H1 (cell line): ENCODE data around the gene HTR2B. TPM values are rescaled to one million over a fixed set of nuclear protein-coding genes. Genes with fewer than 3 reads are reported as not detected.

Source experiments
- CTCF ChIA-PET: fragments of 300-600 bp; sonication (Branson Sonifier 250); formaldehyde crosslinking; loops from one replicate; lab custom pipeline; 2021; ENCODE audit not compliant: partially characterized antibody; lab: Charles Lee
- POLR2A ChIA-PET: fragments of 300-600 bp; sonication (Branson Sonifier 250); formaldehyde crosslinking; loops from one replicate; lab custom pipeline; 2021; ENCODE audit warnings: inconsistent platforms; ENCODE audit not compliant: partially characterized antibody; lab: Charles Lee
- DNase-seq, 2 experiments: peaks; one replicate each; pipeline versions ENCODE4 v3.0.0 to v3.0.0-alpha.2; 2010 to 2022; ENCODE audit warnings: low spot score in 2 of 2, low read depth in 1 of 2, mixed read lengths in 1 of 2
- FAIRE-seq: peaks from 2 replicates; lab custom pipeline; 2011; peaks lifted over from hg19 to GRCh38; lab: Jason Lieb, UNC
- H2AFZ ChIP-seq: 2 replicates; pipeline ENCODE4 v1.8.1; 2012; ENCODE audit warnings: low read length, inconsistent platforms
- H2AK5ac ChIP-seq: 2 replicates; pipeline ENCODE4 v1.6.1; 2013; ENCODE audit warnings: low read depth, low read length
- H2BK120ac ChIP-seq: replicated peaks from 2 replicates; pipeline ENCODE3; 2013; ENCODE audit warnings: low read depth, low read length, inconsistent platforms
- H2BK12ac ChIP-seq: 2 replicates; pipeline ENCODE4 v1.6.1; 2013; ENCODE audit warnings: low read depth, low read length
- H2BK15ac ChIP-seq: 2 replicates; pipeline ENCODE4 v1.6.1; 2013; ENCODE audit warnings: low read length
- H2BK20ac ChIP-seq: 2 replicates; pipeline ENCODE4 v1.6.1; 2013; ENCODE audit warnings: low read length
- H2BK5ac ChIP-seq: 2 replicates; pipeline ENCODE4 v1.6.1; 2013; ENCODE audit warnings: low read depth, low read length
- H3K14ac ChIP-seq: 2 replicates; pipeline ENCODE4 v1.6.1; 2013; ENCODE audit warnings: inconsistent platforms; ENCODE audit not compliant: insufficient read length
- H3K18ac ChIP-seq: 2 replicates; pipeline ENCODE4 v1.6.1; 2013; ENCODE audit warnings: low read length; ENCODE audit errors: extremely low read depth
- H3K23ac ChIP-seq: 2 replicates; pipeline ENCODE4 v1.6.1; 2013; ENCODE audit warnings: inconsistent platforms; ENCODE audit not compliant: insufficient read length
- H3K23me2 ChIP-seq: 2 replicates; pipeline ENCODE4 v1.6.1; 2013; ENCODE audit warnings: low read depth, low read length
- H3K27ac ChIP-seq: 2 replicates; pipeline ENCODE4 v1.6.1; 2011; ENCODE audit warnings: low read depth, low read length, inconsistent platforms
- H3K27me3 ChIP-seq, 4 experiments: replicated peaks in 1 of 4; 1 replicate in 1 of 4; 2 replicates in 3 of 4; pipeline versions ENCODE4 v1.6.1 to v1.8.1; 2011 to 2013; ENCODE audit warnings: low read length in 3 of 4, mild to moderate bottlenecking in 3 of 4, inconsistent platforms in 2 of 4, mixed read lengths in 2 of 4, moderate library complexity in 1 of 4; ENCODE audit not compliant: control insufficient read depth in 3 of 4, insufficient read depth in 3 of 4; ENCODE audit errors: extremely low read depth in 1 of 4
- H3K36me3 ChIP-seq, 4 experiments: 2 replicates each; pipeline versions ENCODE4 v1.6.1 to v1.8.1; 2011 to 2013; ENCODE audit warnings: mild to moderate bottlenecking in 4 of 4, low read length in 3 of 4, moderate library complexity in 2 of 4, control low read depth in 1 of 4, inconsistent platforms in 1 of 4; ENCODE audit not compliant: insufficient read depth in 4 of 4, control insufficient read depth in 2 of 4
- H3K4ac ChIP-seq: replicated peaks from 2 replicates; pipeline ENCODE3; 2013; ENCODE audit warnings: low read length, low read depth, mixed read lengths, inconsistent platforms; ENCODE audit not compliant: insufficient read length
- H3K4me1 ChIP-seq, 4 experiments: replicated peaks in 1 of 4; 1 replicate in 1 of 4; 2 replicates in 3 of 4; pipeline versions ENCODE4 v1.6.1 to v1.8.1; 2011 to 2013; ENCODE audit warnings: low read length in 3 of 4, inconsistent platforms in 2 of 4, mixed read lengths in 1 of 4; ENCODE audit not compliant: insufficient read depth in 4 of 4, control insufficient read depth in 3 of 4
- H3K4me2 ChIP-seq, 2 experiments: 2 replicates each; pipeline versions ENCODE4 v1.6.1 to v1.8.1; 2011 to 2013; ENCODE audit warnings: low read depth in 2 of 2, low read length in 2 of 2, control low read depth in 1 of 2, inconsistent platforms in 1 of 2, mild to moderate bottlenecking in 1 of 2; ENCODE audit not compliant: insufficient read depth in 1 of 2
- H3K4me3 ChIP-seq, 4 experiments: fragments of 200-600, 300-600 bp in 1 of 4; sonication (generic), shearing (Covaris generic), sonication (Bioruptor Twin) in 1 of 4; 2 replicates each; pipeline versions ENCODE4 v1.5.1 to v1.8.1; 2011 to 2016; ENCODE audit warnings: low read length in 4 of 4, low read depth in 3 of 4, control low read depth in 2 of 4, inconsistent platforms in 2 of 4, mild to moderate bottlenecking in 2 of 4, mixed read lengths in 1 of 4, moderate library complexity in 1 of 4; ENCODE audit not compliant: insufficient read depth in 2 of 4; ENCODE audit errors: extremely low read depth in 1 of 4
- H3K56ac ChIP-seq: replicated peaks from 2 replicates; pipeline ENCODE3; 2013; ENCODE audit warnings: low read depth, mild to moderate bottlenecking, mixed read lengths, low read length, inconsistent platforms; ENCODE audit not compliant: insufficient read length
- H3K79me1 ChIP-seq: 2 replicates; pipeline ENCODE4 v1.6.1; 2013; ENCODE audit warnings: low read depth, low read length, control low read depth
- H3K79me2 ChIP-seq, 2 experiments: 2 replicates each; pipeline versions ENCODE4 v1.6.1 to v1.8.1; 2012 to 2013; ENCODE audit warnings: low read length in 2 of 2, mild to moderate bottlenecking in 2 of 2, inconsistent platforms in 1 of 2; ENCODE audit not compliant: insufficient read depth in 2 of 2, control insufficient read depth in 1 of 2
- H3K9ac ChIP-seq, 4 experiments: replicated peaks in 1 of 4; 1 replicate in 1 of 4; 2 replicates in 3 of 4; pipeline versions ENCODE4 v1.6.1 to v1.8.1; 2011 to 2013; ENCODE audit warnings: low read depth in 3 of 4, low read length in 3 of 4, control low read depth in 2 of 4, mild to moderate bottlenecking in 2 of 4, moderate library complexity in 2 of 4, inconsistent platforms in 1 of 4; ENCODE audit errors: extremely low read depth in 1 of 4
- H3K9me3 ChIP-seq, 2 experiments: 2 replicates each; pipeline versions ENCODE4 v1.6.1 to v1.8.1; 2012 to 2013; ENCODE audit warnings: mild to moderate bottlenecking in 2 of 2, moderate library complexity in 2 of 2, control low read depth in 1 of 2, inconsistent platforms in 1 of 2, low read depth in 1 of 2, low read length in 1 of 2, mixed read lengths in 1 of 2; ENCODE audit not compliant: insufficient read depth in 2 of 2
- H4K20me1 ChIP-seq, 2 experiments: replicated peaks in 1 of 2; 2 replicates each; pipeline versions ENCODE3 to v1.8.1; 2011 to 2013; ENCODE audit warnings: inconsistent platforms in 2 of 2, low read length in 2 of 2, mild to moderate bottlenecking in 1 of 2; ENCODE audit not compliant: insufficient read depth in 2 of 2, control insufficient read depth in 1 of 2
- H4K5ac ChIP-seq: 2 replicates; pipeline ENCODE4 v1.6.1; 2013; ENCODE audit warnings: low read length, low read depth, mixed read lengths, inconsistent platforms; ENCODE audit not compliant: insufficient read length
- H4K8ac ChIP-seq: 2 replicates; pipeline ENCODE4 v1.8.0; 2013; ENCODE audit warnings: mild to moderate bottlenecking, moderate library complexity, low read length, inconsistent platforms; ENCODE audit not compliant: insufficient read depth; ENCODE audit errors: extremely low read depth
- H4K91ac ChIP-seq: replicated peaks from 2 replicates; pipeline ENCODE3; 2013; ENCODE audit warnings: low read length, mixed read lengths, inconsistent platforms; ENCODE audit not compliant: insufficient read length
- BRCA1 ChIP-seq: IDR thresholded peaks from 2 replicates; pipeline ENCODE4 v1.6.1; 2012; ENCODE audit warnings: low read depth, low read length, improper control_type of control experiment
- CEBPB ChIP-seq: IDR thresholded peaks from 2 replicates; pipeline ENCODE4 v1.6.1; 2012; ENCODE audit warnings: low read depth, low read length
- CTBP2 ChIP-seq: IDR thresholded peaks from 2 replicates; pipeline ENCODE4 v1.7.0; 2011; ENCODE audit warnings: borderline replicate concordance, mild to moderate bottlenecking, moderate library complexity, mixed read lengths, low read length; ENCODE audit not compliant: insufficient read depth, insufficient read length
- EZH2 ChIP-seq: fragments of 200-600 bp; sonication (generic); IDR thresholded peaks from 2 replicates; pipeline ENCODE4 v1.7.1; 2012; ENCODE audit warnings: low read depth, mild to moderate bottlenecking, moderate library complexity, low read length, inconsistent platforms; ENCODE audit not compliant: severe bottlenecking
- MAX ChIP-seq: IDR thresholded peaks from 2 replicates; pipeline ENCODE4 v1.6.1; 2012; ENCODE audit warnings: inconsistent platforms
- RBBP5 ChIP-seq: IDR thresholded peaks from 2 replicates; pipeline ENCODE4 v1.7.1; 2012; ENCODE audit warnings: low read depth, mild to moderate bottlenecking, inconsistent platforms, low read length, moderate library complexity, borderline replicate concordance
- SIN3A ChIP-seq, 2 experiments: IDR thresholded peaks in 1 of 2; conservative IDR thresholded peaks in 1 of 2; 2 replicates each; pipeline ENCODE4 v1.6.1; 2011 to 2012; ENCODE audit warnings: low read length in 2 of 2, improper control_type of control experiment in 1 of 2, low read depth in 1 of 2, mild to moderate bottlenecking in 1 of 2
- SP1 ChIP-seq: IDR thresholded peaks from 2 replicates; pipeline ENCODE4 v1.6.1; 2011; ENCODE audit warnings: low read depth, low read length
- SRF ChIP-seq: IDR thresholded peaks from 2 replicates; pipeline ENCODE4 v1.6.1; 2011; ENCODE audit warnings: mild to moderate bottlenecking, low read depth, low read length, moderate library complexity
- TEAD4 ChIP-seq: IDR thresholded peaks from 2 replicates; pipeline ENCODE4 v1.6.1; 2012; ENCODE audit warnings: low read depth, low read length, inconsistent platforms, mixed read lengths
- WGBS, 2 experiments: shearing (Covaris generic) in 1 of 2; methylation state at CpG; one replicate each; pipeline versions ENCODE4 v1.1.6 to v1.1.7; 2013 to 2015; ENCODE audit warnings: low lambda C conversion rate in 2 of 2, mixed read lengths in 2 of 2, inconsistent platforms in 1 of 2, low coverage in 1 of 2, missing lambda C conversion rate in 1 of 2; ENCODE audit not compliant: insufficient replicate concordance in 2 of 2, insufficient coverage in 1 of 2, insufficient read length in 1 of 2; ENCODE audit errors: extremely low coverage in 1 of 2, missing lambda C conversion rate in 1 of 2; 5-methylcytosine and 5-hydroxymethylcytosine counted together
- polyA plus RNA-seq, 7 experiments: library from polyadenylated mRNA; depleted of rRNA in 3 of 7; stranded (reverse) in 5 of 7; unstranded in 2 of 7; fragments of >200 nt in 5 of 7; fragments of 200-250 nt in 2 of 7; gene quantifications; 1 replicate in 5 of 7; 2 replicates in 1 of 7; 4 replicates in 1 of 7; pipeline versions ENCODE4 v1.2.1 to v1.2.3, GENCODE V29; 2011 to 2013; ENCODE audit warnings: missing spikeins in 2 of 7, mixed read lengths in 2 of 7
- total RNA-seq: library from RNA; stranded (reverse); fragmentation: NEBNext Ultra II Directional; extraction: Animal tissue kit (Norgen Biotek cat#: 25700); gene quantifications from 2 replicates; pipeline ENCODE4 v1.2.1, GENCODE V29; 2021
- TF ChIP-seq, protein P1 (sequence below): IDR thresholded peaks from 2 replicates; pipeline ENCODE4 v1.6.1; 2012; ENCODE audit warnings: low read length, inconsistent platforms

Gene HTR2B
- total and polyA plus RNA-seq, 2 of the 8 experiments (the other 6 are each of a cell fraction or from before 2014, with no cell fraction given), result not detected

DNA sequence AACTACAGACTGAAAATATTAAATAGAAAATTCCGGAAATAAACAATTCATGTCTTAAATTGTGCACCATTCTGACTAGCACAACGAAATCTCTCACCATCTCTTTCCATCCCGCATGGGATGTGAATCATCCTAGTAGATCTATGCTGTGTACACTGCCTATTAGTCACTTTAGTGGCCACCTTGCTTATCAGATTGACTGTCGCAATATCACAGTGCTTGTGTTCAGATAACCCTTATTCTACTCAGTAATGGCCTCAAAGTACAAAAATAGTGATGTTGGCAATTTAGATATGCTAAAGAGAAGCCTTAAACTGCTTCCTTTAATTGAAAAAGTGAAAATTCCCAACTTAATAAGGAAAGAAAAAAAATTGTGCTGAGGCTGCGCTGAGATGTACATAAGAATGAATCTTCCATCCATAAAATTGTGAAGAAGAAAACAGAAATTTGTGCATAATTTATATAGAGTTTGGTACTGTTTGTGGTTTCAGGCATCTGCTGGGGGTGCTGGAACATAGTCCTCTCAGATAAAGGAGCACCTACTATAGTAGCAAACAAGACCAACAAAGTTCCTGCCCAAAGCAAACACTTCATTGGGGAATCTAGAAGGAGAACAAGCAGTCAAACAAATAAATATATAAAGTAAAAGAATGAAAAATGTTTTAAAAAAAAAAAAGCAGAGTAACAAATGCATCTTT, 56.2 kb downstream of the HTR2B start:
- Histone ChIP-seq H3K18ac (no peak overlapping the region), H2AFZ (no peak overlapping the region), H4K8ac (no peak overlapping the region), H3K4me3 (no peak overlapping the region), H3K27me3 (no peaks in the 10 kb centered on the region), H2BK15ac (no peak overlapping the region), H3K4me2 (no peak overlapping the region), H2BK120ac (no peak overlapping the region), H3K56ac (no peak overlapping the region), H4K5ac (no peak overlapping the region), H3K23me2 (no peaks in the 10 kb centered on the region), H3K36me3 (peaks cover 15 to 76% (median 42%) of the 10 kb centered on the region in 4 experiments), H3K14ac (no peak overlapping the region), H3K9ac (no peak overlapping the region), H3K9me3 (no peaks in the 10 kb centered on the region), H2AK5ac (no peak overlapping the region), H3K4me1 (no peaks in the 10 kb centered on the region), H3K4ac (no peak overlapping the region), H3K23ac (no peak overlapping the region), H2BK5ac (no peak overlapping the region), H4K20me1 (peaks cover 2 to 4% of the 10 kb centered on the region in 2 experiments), H2BK12ac (no peak overlapping the region), H4K91ac (no peak overlapping the region), H3K79me2 (no peaks in the 10 kb centered on the region), H2BK20ac (no peak overlapping the region), H3K79me1 (no peaks in the 10 kb centered on the region), H3K27ac (no peak overlapping the region)
- POLR2A ChIA-PET, result interaction anchor here (0.6 kb wide), 1 partner anchor 242 kb away, joined by 3 read pairs; no protein-coding TSS in a partner anchor
- FAIRE-seq (no peak), DNase-seq (no peak)
- CTCF ChIA-PET, result no interaction called here
- 94% methylated on average over 5 of the region's 5 CpGs; no CpG with 5 or more reads in 1 of the 2 experiments for WGBS, 2 experiments
- TF ChIP-seq RBBP5 (no peak), TEAD4 (no peak), SP1 (no peak), MAX (no peak), CTBP2 (no peak), SRF (no peak), EZH2 (no peak), CEBPB (no peak), BRCA1 (no peak), SIN3A (conservative IDR thresholded peaks at IDR 0.05 in 1 of 2, IDR thresholded peaks at IDR 0.05 in 1 of 2; ENCODE audit: low read depth in 1 of 2, low read length in 2 of 2) (no peak)
- TF ChIP-seq, protein P1, sequence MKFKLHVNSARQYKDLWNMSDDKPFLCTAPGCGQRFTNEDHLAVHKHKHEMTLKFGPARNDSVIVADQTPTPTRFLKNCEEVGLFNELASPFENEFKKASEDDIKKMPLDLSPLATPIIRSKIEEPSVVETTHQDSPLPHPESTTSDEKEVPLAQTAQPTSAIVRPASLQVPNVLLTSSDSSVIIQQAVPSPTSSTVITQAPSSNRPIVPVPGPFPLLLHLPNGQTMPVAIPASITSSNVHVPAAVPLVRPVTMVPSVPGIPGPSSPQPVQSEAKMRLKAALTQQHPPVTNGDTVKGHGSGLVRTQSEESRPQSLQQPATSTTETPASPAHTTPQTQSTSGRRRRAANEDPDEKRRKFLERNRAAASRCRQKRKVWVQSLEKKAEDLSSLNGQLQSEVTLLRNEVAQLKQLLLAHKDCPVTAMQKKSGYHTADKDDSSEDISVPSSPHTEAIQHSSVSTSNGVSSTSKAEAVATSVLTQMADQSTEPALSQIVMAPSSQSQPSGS, result no peak
